NT2/D1 (cell line): Measurements from ENCODE around the gene TTLL13.

ENCODE experiments used
- SUZ12 ChIP-seq: IDR thresholded peaks from 2 replicates; pipeline ENCODE4 v1.6.1; 2011; ENCODE audit not compliant: insufficient read length, insufficient read depth; ENCODE audit errors: extremely low read depth
- YY1 ChIP-seq: IDR thresholded peaks from 2 replicates; pipeline ENCODE4 v1.6.1; 2011; ENCODE audit not compliant: insufficient read length, insufficient read depth
- ZNF274 ChIP-seq: IDR thresholded peaks from 2 replicates; pipeline ENCODE4 v1.6.1; 2011; ENCODE audit warnings: mild to moderate bottlenecking, low read depth, low read length

- TF ChIP-seq YY1 (no peak), SUZ12 (no peak), ZNF274 (no peak)
Measured at GRCh38 chr15:90240856-90241255, 8.5 kb upstream of the TTLL13 start.
